ENCODE results near the gene KLK2.

Gene KLK2

DNA sequence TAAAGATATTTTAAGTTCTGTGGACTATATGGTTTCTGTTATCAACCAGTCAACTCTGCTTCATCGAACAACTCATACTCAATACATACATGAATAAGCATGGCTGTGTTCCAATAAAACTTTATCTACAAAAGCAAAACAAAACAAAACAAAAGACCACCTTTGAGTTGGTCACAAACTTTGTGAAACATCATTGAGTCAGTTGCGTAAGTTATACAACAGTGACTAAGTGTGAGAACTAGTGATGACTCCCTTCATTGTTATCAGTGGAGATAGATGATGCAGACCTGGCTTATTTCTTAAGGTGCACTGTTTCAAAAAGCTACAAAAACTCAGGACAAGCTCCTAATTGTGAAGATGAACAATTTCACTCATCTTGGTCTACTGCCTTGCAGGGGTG, 52.5 kb downstream of the KLK2 start:
- DNase-seq (ENCODE audit: low read depth) = no peak
- H3K4me3 ChIP-seq (ENCODE audit: low read depth, low read length) = no peak overlapping the region
- TF ChIP-seq MYC (IDR thresholded peaks at IDR 0.05; ENCODE audit: low read depth, low read length) (no peak), POLR2A (IDR thresholded peaks at IDR 0.05; ENCODE audit: extremely low read depth, insufficient read length) (no peak)
- TF ChIP-seq, protein P1, sequence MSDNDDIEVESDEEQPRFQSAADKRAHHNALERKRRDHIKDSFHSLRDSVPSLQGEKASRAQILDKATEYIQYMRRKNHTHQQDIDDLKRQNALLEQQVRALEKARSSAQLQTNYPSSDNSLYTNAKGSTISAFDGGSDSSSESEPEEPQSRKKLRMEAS (IDR thresholded peaks at IDR 0.05; ENCODE audit: low read depth, low read length) = no peak
- TF ChIP-seq, protein P2, sequence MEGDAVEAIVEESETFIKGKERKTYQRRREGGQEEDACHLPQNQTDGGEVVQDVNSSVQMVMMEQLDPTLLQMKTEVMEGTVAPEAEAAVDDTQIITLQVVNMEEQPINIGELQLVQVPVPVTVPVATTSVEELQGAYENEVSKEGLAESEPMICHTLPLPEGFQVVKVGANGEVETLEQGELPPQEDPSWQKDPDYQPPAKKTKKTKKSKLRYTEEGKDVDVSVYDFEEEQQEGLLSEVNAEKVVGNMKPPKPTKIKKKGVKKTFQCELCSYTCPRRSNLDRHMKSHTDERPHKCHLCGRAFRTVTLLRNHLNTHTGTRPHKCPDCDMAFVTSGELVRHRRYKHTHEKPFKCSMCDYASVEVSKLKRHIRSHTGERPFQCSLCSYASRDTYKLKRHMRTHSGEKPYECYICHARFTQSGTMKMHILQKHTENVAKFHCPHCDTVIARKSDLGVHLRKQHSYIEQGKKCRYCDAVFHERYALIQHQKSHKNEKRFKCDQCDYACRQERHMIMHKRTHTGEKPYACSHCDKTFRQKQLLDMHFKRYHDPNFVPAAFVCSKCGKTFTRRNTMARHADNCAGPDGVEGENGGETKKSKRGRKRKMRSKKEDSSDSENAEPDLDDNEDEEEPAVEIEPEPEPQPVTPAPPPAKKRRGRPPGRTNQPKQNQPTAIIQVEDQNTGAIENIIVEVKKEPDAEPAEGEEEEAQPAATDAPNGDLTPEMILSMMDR (IDR thresholded peaks at IDR 0.05; ENCODE audit: low read depth, low read length) = no peak

DNA sequence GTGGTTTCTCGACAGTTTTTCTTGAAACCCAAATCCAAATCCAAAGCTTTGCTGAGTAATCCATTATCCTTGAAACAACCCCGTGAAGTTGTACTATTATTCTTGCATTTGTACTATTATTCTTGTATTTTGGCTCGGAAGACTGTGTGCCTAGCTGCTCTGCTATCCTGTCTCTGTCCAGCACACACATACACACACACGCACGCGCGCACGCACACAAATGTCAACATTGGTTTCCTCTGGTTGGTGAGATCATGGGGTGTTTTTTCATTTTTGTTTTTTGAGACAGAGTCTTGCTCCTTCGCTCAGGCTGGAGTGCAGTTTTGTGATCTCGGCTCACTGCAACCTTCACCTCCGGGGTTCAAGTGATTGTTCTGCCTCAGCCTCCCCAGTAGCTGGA, 52.9 kb downstream of the KLK2 start:
- no peak overlapping the region for H3K4me3 ChIP-seq (ENCODE audit: low read depth, low read length)
- no peak for DNase-seq (ENCODE audit: low read depth)
- TF ChIP-seq POLR2A (IDR thresholded peaks at IDR 0.05; ENCODE audit: extremely low read depth, insufficient read length) (no peak), MYC (IDR thresholded peaks at IDR 0.05; ENCODE audit: low read depth, low read length) (no peak)
- TF ChIP-seq, protein P2 (IDR thresholded peaks at IDR 0.05; ENCODE audit: low read depth, low read length) = no peak
- TF ChIP-seq, protein P1 (IDR thresholded peaks at IDR 0.05; ENCODE audit: low read depth, low read length) = no peak

DNA sequence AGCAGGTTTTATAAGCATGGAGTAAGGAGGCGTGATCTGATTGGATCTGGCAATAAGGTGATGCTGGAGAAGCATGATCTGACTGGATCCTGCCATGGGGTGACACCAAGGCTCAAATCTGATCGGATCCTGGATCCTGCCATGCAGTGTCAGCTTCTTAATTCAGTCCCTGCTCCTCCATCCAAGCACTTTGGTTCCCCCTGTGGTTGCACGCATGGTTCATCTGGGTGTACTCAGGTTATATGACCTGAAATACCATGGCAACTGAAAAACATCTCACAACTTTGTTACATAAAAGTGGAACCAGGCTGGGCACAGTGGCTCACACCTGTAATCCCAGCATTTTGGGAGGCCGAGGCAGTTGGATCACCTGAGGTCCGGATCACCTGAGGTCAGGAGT, 55.6 kb downstream of the KLK2 start:
- TF ChIP-seq, protein P1 (IDR thresholded peaks at IDR 0.05; ENCODE audit: low read depth, low read length) = no peak
- TF ChIP-seq, protein P2 (IDR thresholded peaks at IDR 0.05; ENCODE audit: low read depth, low read length) = no peak
- TF ChIP-seq POLR2A (IDR thresholded peaks at IDR 0.05; ENCODE audit: extremely low read depth, insufficient read length) (no peak), MYC (IDR thresholded peaks at IDR 0.05; ENCODE audit: low read depth, low read length) (no peak)
- no peak overlapping the region for H3K4me3 ChIP-seq (ENCODE audit: low read depth, low read length)
- no peak for DNase-seq (ENCODE audit: low read depth)

Data from NB4 (cell line).